Measurements from ENCODE around the gene CPNE6. TPM values are rescaled to one million over a fixed set of nuclear protein-coding genes. Genes with fewer than 3 reads are reported as not detected.

The CPNE6 gene
- polyA plus RNA-seq, 1 of the 3 experiments (the other 2 are of a cell fraction), result not detected

- TF ChIP-seq CTCF (IDR thresholded peaks at IDR 0.05), result no peak
- TF ChIP-seq GATA2 (CRISPR knock-in tag; IDR thresholded peaks at IDR 0.05), result no peak
- no peak for TF ChIP-seq TAF1 (IDR thresholded peaks at IDR 0.05; ENCODE audit: borderline replicate concordance, low read depth, low read length)
- no peak for TF ChIP-seq REST (IDR thresholded peaks at IDR 0.05; ENCODE audit: low read depth, low read length)
- no peak for TF ChIP-seq RCOR1 (IDR thresholded peaks at IDR 0.05; ENCODE audit: low read length)
- no peak for TF ChIP-seq RAD21 (IDR thresholded peaks at IDR 0.05; ENCODE audit: low read length)
Measured at GRCh38 chr14:24082411-24083080, 11.2 kb downstream of the CPNE6 start (continued).

- no peaks in the 10 kb centered on the region for H3K79me2 ChIP-seq (ENCODE audit: insufficient read depth)
- H3K4me1 ChIP-seq (ENCODE audit: control insufficient read depth in 1 of 2, insufficient read depth in 2 of 2, low read depth in 1 of 2, low read length in 1 of 2), result peaks cover 0 to 30% of the 10 kb centered on the region in 2 experiments; a peak in 1 of 4 replicates
- H3K9me3 ChIP-seq, result no peaks in the 10 kb centered on the region
- CTCF ChIA-PET, result interaction anchor here (21.5 to 42.8 kb wide), 2 partner anchors 17 to 24 kb away, joined by 284 to 1159 read pairs; partner anchors contain the start of gene PCK2
- no peaks in the 10 kb centered on the region for H3F3A ChIP-seq (replicated peaks; ENCODE audit: insufficient read depth)
- H3K36me3 ChIP-seq (replicated peaks in 1 of 2; ENCODE audit: control insufficient read depth in 1 of 2, insufficient read depth in 2 of 2, low read length in 1 of 2), result no peaks in the 10 kb centered on the region
- 77% methylated on average over 3 of the region's 3 CpGs for WGBS (ENCODE audit: low lambda C conversion rate)
- no peak overlapping the region for H3K4me3 ChIP-seq (ENCODE audit: low read depth in 2 of 2, low read length in 1 of 2)
- H3K9ac ChIP-seq, result no peak overlapping the region
- H3K4me2 ChIP-seq, result no peak overlapping the region
- H3K27me3 ChIP-seq (ENCODE audit: insufficient read depth), result 0 out of 2 replicates have a peak, but pooled peaks cover 5% of the 10 kb centered on the region
- POLR2A ChIA-PET, result no interaction called here
- H2AFZ ChIP-seq (ENCODE audit: low read depth), result no peak overlapping the region
- TF ChIP-seq NFIC (IDR thresholded peaks at IDR 0.05; ENCODE audit: borderline replicate concordance), result no peak
- TF ChIP-seq CHD2 (IDR thresholded peaks at IDR 0.05; ENCODE audit: low read length, partially characterized antibody), result no peak
- TF ChIP-seq RXRA (IDR thresholded peaks at IDR 0.05; ENCODE audit: borderline replicate concordance, low read depth), result no peak
- TF ChIP-seq RAD21 (IDR thresholded peaks at IDR 0.05; ENCODE audit: low read length), result no peak
- TF ChIP-seq MXI1 (IDR thresholded peaks at IDR 0.05; ENCODE audit: low read depth, low read length), result no peak
- TF ChIP-seq SIN3A (IDR thresholded peaks at IDR 0.05; ENCODE audit: borderline replicate concordance, low read depth, low read length), result no peak
- TF ChIP-seq ZBTB33 (IDR thresholded peaks at IDR 0.05; ENCODE audit: borderline replicate concordance, low read depth), result no peak
- no peak for TF ChIP-seq EP300 (IDR thresholded peaks at IDR 0.05; ENCODE audit: borderline replicate concordance in 1 of 2, low read depth in 1 of 2, low read length in 1 of 2)
- no peak for DNase-seq
- H3K9me2 ChIP-seq, result no peaks in the 10 kb centered on the region
- H3K27ac ChIP-seq (ENCODE audit: low read depth in 2 of 2, low read length in 1 of 2), result no peak overlapping the region
- H4K20me1 ChIP-seq (ENCODE audit: insufficient read depth), result no peaks in the 10 kb centered on the region
Measured at GRCh38 chr14:24083462-24083861, 12.1 kb downstream of the CPNE6 start.

Data from SK-N-SH (cell line).